Measurements from ENCODE around the gene ANKRD13A. TPM values are rescaled to one million over a fixed set of nuclear protein-coding genes. Genes with fewer than 3 reads are reported as not detected.

Gene ANKRD13A
- total RNA-seq, 1 experiment from 2014 or later, result 19.9 TPM

GRCh38 chr12:110077800-110078199, 78.6 kb downstream of the ANKRD13A start:
- POLR2A ChIA-PET, result no interaction called here
- Histone ChIP-seq H3K9me3 (ENCODE audit: control insufficient read depth in 1 of 2, insufficient read depth in 1 of 2, low read depth in 1 of 2, low read length in 2 of 2) (no peaks in the 10 kb centered on the region), H3K36me3 (ENCODE audit: control insufficient read depth in 1 of 2, insufficient read depth in 2 of 2, low read length in 2 of 2) (no peaks in the 10 kb centered on the region), H3K4me1 (ENCODE audit: control insufficient read depth in 1 of 2, insufficient read depth in 2 of 2, low read length in 2 of 2) (no peaks in the 10 kb centered on the region), H3K27me3 (ENCODE audit: insufficient read depth, low read length) (no peaks in the 10 kb centered on the region), H3K9me2 (ENCODE audit: insufficient read depth) (no peaks in the 10 kb centered on the region), H3K27ac (ENCODE audit: low read depth, low read length) (no peak overlapping the region), H4K20me1 (ENCODE audit: insufficient read depth) (no peaks in the 10 kb centered on the region), H3K4me3 (replicated peaks in 1 of 2; ENCODE audit: low read depth in 1 of 2, low read length in 2 of 2) (no peak overlapping the region), H2AFZ (ENCODE audit: low read depth, low read length, poor library complexity, severe bottlenecking) (no peak overlapping the region), H3K9ac (ENCODE audit: low read length) (no peak overlapping the region), H3K79me2 (ENCODE audit: insufficient read depth, low read length) (no peaks in the 10 kb centered on the region), H3K4me2 (ENCODE audit: low read length) (no peak overlapping the region)
- TF ChIP-seq ZNF274 (IDR thresholded peaks at IDR 0.05; ENCODE audit: low read depth, low read length) (no peak), JUND (IDR thresholded peaks at IDR 0.05) (no peak), ZBTB33 (IDR thresholded peaks at IDR 0.05; ENCODE audit: extremely low read depth, insufficient replicate concordance, low read length) (no peak)
- DNase-seq (ENCODE audit: low read depth, low spot score) (no peak), ATAC-seq (no peak)
- no TSS peak for BruUV-seq (replicated peaks)
- intact Hi-C loops (cut with micrococcal nuclease), result no loop called here
- CTCF ChIA-PET, result no interaction called here
- RAD21 ChIA-PET (ENCODE audit: low non-redundant PET in 1 of 2, low total read pairs in 2 of 2, uncharacterized antibody in 2 of 2, unreplicated experiment in 2 of 2), result no interaction called here

GRCh38 chr12:110079477-110080400, 80.5 kb downstream of the ANKRD13A start:
- Histone ChIP-seq H3K36me3 (ENCODE audit: control insufficient read depth in 1 of 2, insufficient read depth in 2 of 2, low read length in 2 of 2) (no peaks in the 10 kb centered on the region), H3K79me2 (ENCODE audit: insufficient read depth, low read length) (no peaks in the 10 kb centered on the region), H3K9ac (ENCODE audit: low read length) (no peak overlapping the region), H3K27ac (ENCODE audit: low read depth, low read length) (no peak overlapping the region), H3K4me3 (replicated peaks in 1 of 2; ENCODE audit: low read depth in 1 of 2, low read length in 2 of 2) (no peak overlapping the region), H4K20me1 (ENCODE audit: insufficient read depth) (no peaks in the 10 kb centered on the region), H3K4me1 (ENCODE audit: control insufficient read depth in 1 of 2, insufficient read depth in 2 of 2, low read length in 2 of 2) (no peaks in the 10 kb centered on the region), H3K27me3 (ENCODE audit: insufficient read depth, low read length) (no peaks in the 10 kb centered on the region), H3K9me2 (ENCODE audit: insufficient read depth) (no peaks in the 10 kb centered on the region), H2AFZ (ENCODE audit: low read depth, low read length, poor library complexity, severe bottlenecking) (peak overlapping the region; percentile 89), H3K9me3 (ENCODE audit: control insufficient read depth in 1 of 2, insufficient read depth in 1 of 2, low read depth in 1 of 2, low read length in 2 of 2) (no peaks in the 10 kb centered on the region), H3K4me2 (ENCODE audit: low read length) (no peak overlapping the region)
- ATAC-seq (peak; percentile 59), DNase-seq (ENCODE audit: low read depth, low spot score) (no peak)
- ChIA-PET POLR2A (no interaction called here), RAD21 (ENCODE audit: low non-redundant PET in 1 of 2, low total read pairs in 2 of 2, uncharacterized antibody in 2 of 2, unreplicated experiment in 2 of 2) (no interaction called here), CTCF (no interaction called here)
- TF ChIP-seq ELF1 (IDR thresholded peaks at IDR 0.05; ENCODE audit: borderline replicate concordance, low read depth) (no peak), CTCF (IDR thresholded peaks at IDR 0.05 in 2 of 3, conservative IDR thresholded peaks at IDR 0.05 in 1 of 3; ENCODE audit: borderline replicate concordance in 1 of 3, insufficient read depth in 1 of 3, low read depth in 2 of 3, low read length in 2 of 3) (no peak), YY1 (IDR thresholded peaks at IDR 0.05; ENCODE audit: extremely low read depth, insufficient replicate concordance, low read depth, low read length) (no peak), CEBPB (IDR thresholded peaks at IDR 0.05; ENCODE audit: low read depth) (no peak)
- no TSS peak for BruUV-seq (replicated peaks)
- intact Hi-C loops (cut with micrococcal nuclease), result no loop called here
